GM21515 (cell line): Measurements from ENCODE around the gene SLCO3A1.

Experiments used
- ATAC-seq: cut with Tn5 transposase; IDR thresholded peaks from one replicate; pipeline ENCODE4 v1.9.1; 2021; ENCODE audit not compliant: unreplicated experiment

The SLCO3A1 gene

DNA sequence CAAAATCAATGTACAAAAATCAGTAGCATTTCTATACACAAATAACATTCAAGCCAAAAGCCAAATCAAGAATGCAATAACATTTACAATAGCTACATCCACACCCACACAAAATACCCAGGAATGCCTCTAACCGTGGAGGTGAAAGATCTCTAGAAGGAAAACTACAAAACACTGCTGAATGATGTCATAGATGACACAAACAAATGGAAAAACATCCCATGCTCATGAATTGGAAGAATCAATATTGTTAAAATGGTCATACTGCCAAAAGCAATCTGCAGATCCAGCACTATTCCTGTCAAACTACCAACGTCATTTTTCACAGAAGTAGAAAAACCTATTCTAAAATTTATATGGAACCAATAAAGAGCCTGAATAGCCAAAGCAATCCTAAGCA is 143.7 kb downstream of the SLCO3A1 start:
- ATAC-seq = no peak

- ATAC-seq = no peak
Observed at GRCh38 chr15:92000709-92001108, 147.2 kb downstream of the SLCO3A1 start.

DNA sequence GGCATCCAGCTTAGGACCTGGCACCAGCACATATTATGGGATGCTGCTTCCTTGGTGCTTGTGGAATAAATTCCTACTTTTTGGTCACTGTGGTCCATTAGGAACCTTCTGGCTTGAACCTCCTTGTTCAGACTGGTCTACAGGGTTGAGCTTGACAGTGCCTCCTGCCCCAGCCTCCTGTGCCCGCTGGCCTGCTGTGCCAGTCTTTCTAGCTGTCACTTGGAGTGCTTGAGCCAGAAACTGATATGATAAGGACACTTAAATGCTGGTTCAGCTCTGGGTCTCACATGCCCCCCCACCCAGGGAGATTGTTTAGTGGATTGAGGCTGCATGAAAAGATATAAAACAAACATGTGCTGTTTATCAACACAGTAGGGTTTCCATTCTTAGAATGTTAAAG is 147.8 kb downstream of the SLCO3A1 start:
- ATAC-seq = no peak

- ATAC-seq = no peak
Observed at GRCh38 chr15:92002666-92003065, 149.2 kb downstream of the SLCO3A1 start.

GRCh38 chr15:92003515-92004067 is 150.1 kb downstream of the SLCO3A1 start:
- no peak for ATAC-seq

- no peak for ATAC-seq
Observed at GRCh38 chr15:92005154-92005553, 151.6 kb downstream of the SLCO3A1 start.

GRCh38 chr15:92006186-92007028 is 152.9 kb downstream of the SLCO3A1 start:
- no peak for ATAC-seq

- no peak for ATAC-seq
Observed at GRCh38 chr15:92009162-92009561, 155.7 kb downstream of the SLCO3A1 start.

GRCh38 chr15:92011611-92012367 is 158.3 kb downstream of the SLCO3A1 start:
- no peak for ATAC-seq

DNA sequence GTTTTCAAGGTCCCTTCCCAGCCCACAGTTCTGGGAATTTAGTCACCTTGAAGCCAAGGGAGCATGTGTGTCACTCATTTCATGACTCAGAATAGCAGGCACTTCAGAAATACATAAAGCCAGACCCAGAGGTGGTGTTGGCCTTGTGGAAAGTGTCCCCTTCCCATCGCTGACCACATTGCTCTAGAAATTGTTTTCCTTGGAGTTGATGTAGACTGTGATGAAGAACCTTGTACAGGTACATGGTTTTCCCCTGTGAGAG is 158.8 kb downstream of the SLCO3A1 start:
- ATAC-seq = no peak

DNA sequence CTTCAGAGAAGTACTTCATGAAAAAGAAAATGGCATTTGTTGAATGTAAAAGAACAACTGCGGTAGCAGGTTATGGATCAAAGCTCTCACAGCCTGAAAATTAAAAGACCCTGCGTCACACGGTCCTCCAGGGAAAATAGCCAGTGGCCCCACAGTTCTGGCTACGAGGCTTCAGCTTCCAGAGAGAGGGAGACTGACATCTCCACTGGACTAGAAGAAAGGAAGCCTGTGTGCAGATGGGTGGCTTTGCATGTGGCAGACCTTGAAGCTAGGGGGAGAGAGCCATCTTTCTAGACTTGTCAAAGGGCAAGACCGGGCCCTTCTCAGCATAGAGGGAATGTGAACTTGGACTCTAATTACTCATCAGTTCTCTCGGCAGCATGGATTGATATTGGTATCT is 159.4 kb downstream of the SLCO3A1 start:
- no peak for ATAC-seq

- no peak for ATAC-seq
Observed at GRCh38 chr15:92014281-92015030, 160.9 kb downstream of the SLCO3A1 start.

DNA sequence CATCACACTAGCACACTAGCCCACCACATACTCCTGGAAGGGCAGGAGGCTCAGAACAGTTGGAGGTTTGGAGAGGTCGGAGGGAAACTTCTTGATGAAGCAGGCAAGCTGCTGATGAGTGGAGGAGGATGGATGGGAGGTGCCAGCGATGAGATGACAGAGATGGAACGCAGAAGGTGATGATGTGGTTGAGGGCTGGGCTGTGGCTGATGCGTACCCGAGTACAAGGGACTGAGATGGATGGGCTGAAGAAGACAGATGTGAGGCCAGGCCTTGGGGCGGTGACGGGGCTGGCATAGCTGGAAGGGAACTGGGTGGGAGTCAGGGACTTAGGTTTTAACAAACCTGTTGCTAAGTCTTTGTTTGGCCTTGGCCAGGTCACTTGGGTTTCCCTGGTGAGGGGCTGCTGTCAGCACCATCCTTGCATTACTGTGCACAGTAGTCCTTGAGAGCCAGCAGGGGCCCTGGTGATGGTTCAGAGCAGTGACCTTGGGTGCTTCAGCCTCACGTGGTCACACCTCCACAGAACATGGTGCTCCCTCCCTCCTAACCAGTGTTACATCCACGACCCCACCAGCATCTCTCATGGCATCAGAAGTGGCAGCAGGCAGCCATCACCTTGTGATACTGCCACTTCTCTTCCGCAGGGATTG is 164.5 kb downstream of the SLCO3A1 start:
- ATAC-seq = no peak

DNA sequence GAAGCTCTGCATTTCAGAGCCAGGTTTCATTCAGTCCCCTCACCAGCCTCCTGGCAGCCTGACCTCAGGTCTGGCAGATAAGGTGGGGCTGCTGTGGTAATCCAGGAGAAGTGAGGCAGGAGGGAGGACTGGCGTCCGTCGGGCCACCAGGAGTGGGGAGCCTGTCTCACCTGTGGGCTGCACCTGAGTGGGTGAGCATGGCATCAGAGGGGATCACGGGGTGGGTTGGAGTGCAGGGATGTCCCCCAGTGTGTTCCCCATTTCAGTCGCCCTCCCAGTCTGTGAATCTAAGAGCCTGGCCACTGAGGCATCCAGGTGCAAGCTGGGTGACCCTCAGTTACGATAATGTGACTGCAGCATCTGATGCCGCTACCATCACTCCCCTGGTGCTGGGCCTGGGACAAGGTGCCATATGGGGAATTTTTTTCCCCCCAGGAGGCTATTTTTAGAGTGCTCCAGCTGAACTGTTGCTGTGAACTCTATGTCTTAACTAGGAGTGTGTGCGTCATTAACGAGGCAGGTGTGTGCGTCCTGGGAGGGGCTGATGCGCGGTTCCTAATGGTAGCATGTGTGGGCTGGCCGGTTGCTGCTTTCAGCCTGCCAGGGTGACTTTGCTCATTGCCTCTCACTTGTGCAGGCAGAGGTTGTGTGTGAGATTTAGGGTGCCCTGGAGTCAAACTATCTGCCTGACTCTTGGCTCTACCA is 165.2 kb downstream of the SLCO3A1 start:
- ATAC-seq = no peak

DNA sequence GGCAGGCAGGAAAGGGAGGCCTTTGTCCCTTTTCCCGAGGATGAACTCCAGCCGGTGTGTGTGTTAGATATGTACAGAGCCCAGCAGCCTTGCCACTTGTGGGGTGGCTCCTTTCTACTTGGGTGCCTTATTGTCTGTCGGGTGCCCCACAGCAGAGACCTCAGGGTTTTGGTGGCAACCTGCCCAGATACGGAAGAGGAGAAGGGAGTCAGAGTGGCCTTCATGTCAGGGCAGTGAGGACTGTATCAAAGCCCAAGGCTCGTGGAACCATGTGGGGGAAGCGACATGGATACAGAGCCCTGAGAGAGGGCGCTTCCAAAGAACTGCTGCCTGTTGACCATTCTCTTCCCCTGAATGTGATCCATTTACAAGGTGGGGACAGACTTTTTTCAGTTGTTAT is 166.2 kb downstream of the SLCO3A1 start:
- no peak for ATAC-seq

- ATAC-seq = no peak
Observed at GRCh38 chr15:92020207-92020606, 166.7 kb downstream of the SLCO3A1 start.

DNA sequence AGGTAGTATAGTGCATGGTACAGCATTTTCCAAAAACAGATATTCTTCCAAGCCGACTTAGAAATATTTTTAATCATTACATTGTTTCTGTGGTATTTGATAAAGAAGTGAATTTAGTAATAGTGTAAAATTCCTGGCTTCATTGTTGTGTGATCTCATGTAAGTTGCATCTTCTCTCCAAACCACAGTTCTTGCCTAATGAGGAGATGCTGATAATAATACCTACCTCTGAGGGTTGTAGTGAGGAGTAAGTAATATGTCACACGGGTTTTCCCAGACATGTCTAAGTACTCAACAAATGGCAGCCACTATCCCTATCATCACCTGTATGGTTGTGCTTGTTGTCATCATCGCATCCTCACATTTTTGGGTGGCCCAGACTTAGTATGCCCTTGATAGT is 167.3 kb downstream of the SLCO3A1 start:
- ATAC-seq = no peak

- no peak for ATAC-seq
Observed at GRCh38 chr15:92021792-92022191, 168.3 kb downstream of the SLCO3A1 start.

GRCh38 chr15:92023965-92024364 is 170.5 kb downstream of the SLCO3A1 start:
- ATAC-seq = no peak

DNA sequence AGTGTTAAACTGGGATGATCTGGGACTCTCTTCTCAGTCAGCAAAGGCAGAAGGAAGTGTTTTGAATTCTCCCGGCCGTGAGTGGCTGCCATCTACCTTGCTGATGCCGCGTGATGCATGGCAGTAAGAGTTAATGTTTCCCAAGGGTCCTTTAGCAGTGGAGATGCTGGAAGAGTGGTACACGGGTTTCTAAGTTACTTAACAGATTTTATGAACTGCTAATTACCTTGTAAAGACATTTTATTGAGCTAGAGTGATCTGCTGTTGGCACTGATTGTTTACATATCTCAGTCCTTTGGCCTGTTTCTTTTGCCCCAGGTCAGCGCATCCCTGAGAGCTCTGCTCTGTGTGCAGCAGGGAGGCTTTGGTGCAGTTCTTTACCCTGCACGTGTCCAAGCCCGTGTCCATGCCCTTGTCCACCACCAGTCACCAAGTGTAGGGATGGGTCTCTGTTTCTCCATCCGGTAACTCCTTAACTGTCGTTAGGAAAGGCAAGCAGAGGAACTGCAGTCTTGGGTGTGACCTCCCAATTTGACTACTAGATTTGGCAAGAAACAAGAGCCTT is 172.3 kb downstream of the SLCO3A1 start:
- no peak for ATAC-seq
